ENCODE results near the gene CACNG7. TPM values are rescaled to one million over a fixed set of nuclear protein-coding genes. Genes with fewer than 3 reads are reported as not detected.

CACNG7 gene
- total and polyA plus RNA-seq, 4 donors, result not detected

GRCh38 chr19:53905787-53906186, 3.3 kb upstream of the CACNG7 start:
- H3K36me3 ChIP-seq (ENCODE audit: control insufficient read depth in 4 of 4, insufficient read depth in 3 of 4, low read depth in 1 of 4, low read length in 3 of 4), result no peaks in the 10 kb centered on the region
- H3K27ac ChIP-seq (ENCODE audit: low read depth in 1 of 2, low read length in 2 of 2), result no peak overlapping the region
- no peak overlapping the region for H3K9ac ChIP-seq (ENCODE audit: low read depth in 1 of 2, low read length in 2 of 2)
- no peaks in the 10 kb centered on the region for H3K9me3 ChIP-seq (ENCODE audit: control insufficient read depth in 4 of 4, low read length in 3 of 4)
- no peak overlapping the region for H3K4me3 ChIP-seq (ENCODE audit: low read depth in 1 of 3, low read length in 3 of 3)
- no peaks in the 10 kb centered on the region for H3K4me1 ChIP-seq (ENCODE audit: control insufficient read depth in 4 of 4, insufficient read depth in 4 of 4, low read length in 3 of 4)
- DNase-seq (ENCODE audit: low spot score), result no peak
- TF ChIP-seq HNF4G (IDR thresholded peaks at IDR 0.05), result no peak
- no peak for TF ChIP-seq GABPA (IDR thresholded peaks at IDR 0.05 in 1 of 2, conservative IDR thresholded peaks at IDR 0.05 in 1 of 2)
- TF ChIP-seq, protein P1, sequence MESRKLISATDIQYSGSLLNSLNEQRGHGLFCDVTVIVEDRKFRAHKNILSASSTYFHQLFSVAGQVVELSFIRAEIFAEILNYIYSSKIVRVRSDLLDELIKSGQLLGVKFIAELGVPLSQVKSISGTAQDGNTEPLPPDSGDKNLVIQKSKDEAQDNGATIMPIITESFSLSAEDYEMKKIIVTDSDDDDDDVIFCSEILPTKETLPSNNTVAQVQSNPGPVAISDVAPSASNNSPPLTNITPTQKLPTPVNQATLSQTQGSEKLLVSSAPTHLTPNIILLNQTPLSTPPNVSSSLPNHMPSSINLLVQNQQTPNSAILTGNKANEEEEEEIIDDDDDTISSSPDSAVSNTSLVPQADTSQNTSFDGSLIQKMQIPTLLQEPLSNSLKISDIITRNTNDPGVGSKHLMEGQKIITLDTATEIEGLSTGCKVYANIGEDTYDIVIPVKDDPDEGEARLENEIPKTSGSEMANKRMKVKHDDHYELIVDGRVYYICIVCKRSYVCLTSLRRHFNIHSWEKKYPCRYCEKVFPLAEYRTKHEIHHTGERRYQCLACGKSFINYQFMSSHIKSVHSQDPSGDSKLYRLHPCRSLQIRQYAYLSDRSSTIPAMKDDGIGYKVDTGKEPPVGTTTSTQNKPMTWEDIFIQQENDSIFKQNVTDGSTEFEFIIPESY (IDR thresholded peaks at IDR 0.05), result no peak
- WGBS, result 78% methylated on average over 1 of the region's 1 CpG
- H3K27me3 ChIP-seq (ENCODE audit: control insufficient read depth in 4 of 4, insufficient read depth in 4 of 4, low read length in 3 of 4), result peaks cover 6 to 21% (median 9%) of the 10 kb centered on the region in 4 donors

- Histone ChIP-seq H3K9me3 (ENCODE audit: control insufficient read depth in 4 of 4, low read length in 3 of 4) (no peaks in the 10 kb centered on the region), H3K27ac (ENCODE audit: low read depth in 1 of 2, low read length in 2 of 2) (no peak overlapping the region), H3K27me3 (ENCODE audit: control insufficient read depth in 4 of 4, insufficient read depth in 4 of 4, low read length in 3 of 4) (peaks cover 6 to 21% (median 9%) of the 10 kb centered on the region in 4 donors), H3K4me3 (ENCODE audit: low read depth in 1 of 3, low read length in 3 of 3) (no peak overlapping the region), H3K4me1 (ENCODE audit: control insufficient read depth in 4 of 4, insufficient read depth in 4 of 4, low read length in 3 of 4) (no peaks in the 10 kb centered on the region), H3K36me3 (ENCODE audit: control insufficient read depth in 4 of 4, insufficient read depth in 3 of 4, low read depth in 1 of 4, low read length in 3 of 4) (no peaks in the 10 kb centered on the region), H3K9ac (ENCODE audit: low read depth in 1 of 2, low read length in 2 of 2) (no peak overlapping the region)
- DNase-seq (ENCODE audit: low spot score), result peak; percentile 65
- TF ChIP-seq RAD21 (IDR thresholded peaks at IDR 0.05) (peak; percentile 32 to 70), YY1 (IDR thresholded peaks at IDR 0.05) (no peak), EGR1 (IDR thresholded peaks at IDR 0.05; ENCODE audit: low read depth in 2 of 2) (no peak)
- TF ChIP-seq, protein P2, sequence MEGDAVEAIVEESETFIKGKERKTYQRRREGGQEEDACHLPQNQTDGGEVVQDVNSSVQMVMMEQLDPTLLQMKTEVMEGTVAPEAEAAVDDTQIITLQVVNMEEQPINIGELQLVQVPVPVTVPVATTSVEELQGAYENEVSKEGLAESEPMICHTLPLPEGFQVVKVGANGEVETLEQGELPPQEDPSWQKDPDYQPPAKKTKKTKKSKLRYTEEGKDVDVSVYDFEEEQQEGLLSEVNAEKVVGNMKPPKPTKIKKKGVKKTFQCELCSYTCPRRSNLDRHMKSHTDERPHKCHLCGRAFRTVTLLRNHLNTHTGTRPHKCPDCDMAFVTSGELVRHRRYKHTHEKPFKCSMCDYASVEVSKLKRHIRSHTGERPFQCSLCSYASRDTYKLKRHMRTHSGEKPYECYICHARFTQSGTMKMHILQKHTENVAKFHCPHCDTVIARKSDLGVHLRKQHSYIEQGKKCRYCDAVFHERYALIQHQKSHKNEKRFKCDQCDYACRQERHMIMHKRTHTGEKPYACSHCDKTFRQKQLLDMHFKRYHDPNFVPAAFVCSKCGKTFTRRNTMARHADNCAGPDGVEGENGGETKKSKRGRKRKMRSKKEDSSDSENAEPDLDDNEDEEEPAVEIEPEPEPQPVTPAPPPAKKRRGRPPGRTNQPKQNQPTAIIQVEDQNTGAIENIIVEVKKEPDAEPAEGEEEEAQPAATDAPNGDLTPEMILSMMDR (IDR thresholded peaks at IDR 0.05; ENCODE audit: low read depth, low read length, missing input control), result peak; percentile 68
- TF ChIP-seq, protein P1 (IDR thresholded peaks at IDR 0.05), result no peak
- WGBS, result 15% methylated on average over 48 of the region's 48 CpGs
These were observed 2.6 kb upstream of the CACNG7 start for GRCh38 chr19:53906211-53907192.

DNA sequence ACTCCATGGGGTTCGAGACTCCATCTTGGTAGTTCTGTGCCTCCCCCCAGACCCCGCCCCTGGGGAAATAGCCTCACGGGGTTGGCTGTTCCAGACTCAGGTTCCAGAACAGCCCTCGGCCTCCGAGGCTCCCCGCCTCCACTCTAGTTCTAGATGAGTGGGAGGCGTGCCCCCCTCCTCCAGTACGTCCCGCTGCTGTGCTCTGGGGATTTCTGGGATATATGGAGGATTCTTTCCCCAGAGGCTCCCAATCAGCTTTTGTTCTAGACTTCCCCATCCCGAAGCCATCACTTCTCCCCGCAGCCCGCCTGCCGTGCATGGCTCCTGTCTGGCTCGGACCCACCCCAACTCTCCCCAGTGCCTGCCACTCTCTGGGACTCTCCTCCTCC, 1.9 kb upstream of the CACNG7 start:
- WGBS, result 34% methylated on average over 14 of the region's 14 CpGs
- no peak overlapping the region for H3K4me3 ChIP-seq (ENCODE audit: low read depth in 1 of 3, low read length in 3 of 3)
- no peaks in the 10 kb centered on the region for H3K9me3 ChIP-seq (ENCODE audit: control insufficient read depth in 4 of 4, low read length in 3 of 4)
- no peaks in the 10 kb centered on the region for H3K36me3 ChIP-seq (ENCODE audit: control insufficient read depth in 4 of 4, insufficient read depth in 3 of 4, low read depth in 1 of 4, low read length in 3 of 4)
- no peak for DNase-seq (ENCODE audit: low spot score)
- H3K27me3 ChIP-seq (ENCODE audit: control insufficient read depth in 4 of 4, insufficient read depth in 4 of 4, low read length in 3 of 4), result peaks cover 6 to 21% (median 9%) of the 10 kb centered on the region in 4 donors
- H3K27ac ChIP-seq (ENCODE audit: low read depth in 1 of 2, low read length in 2 of 2), result no peak overlapping the region
- H3K9ac ChIP-seq (ENCODE audit: low read depth in 1 of 2, low read length in 2 of 2), result no peak overlapping the region
- no peaks in the 10 kb centered on the region for H3K4me1 ChIP-seq (ENCODE audit: control insufficient read depth in 4 of 4, insufficient read depth in 4 of 4, low read length in 3 of 4)
- TF ChIP-seq, protein P3, sequence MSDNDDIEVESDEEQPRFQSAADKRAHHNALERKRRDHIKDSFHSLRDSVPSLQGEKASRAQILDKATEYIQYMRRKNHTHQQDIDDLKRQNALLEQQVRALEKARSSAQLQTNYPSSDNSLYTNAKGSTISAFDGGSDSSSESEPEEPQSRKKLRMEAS (IDR thresholded peaks at IDR 0.05), result no peak
- TF ChIP-seq JUND (IDR thresholded peaks at IDR 0.05) (no peak), RXRA (IDR thresholded peaks at IDR 0.05) (no peak), HNF4G (IDR thresholded peaks at IDR 0.05) (no peak), HNF4A (conservative IDR thresholded peaks at IDR 0.05) (no peak), FOXA1 (IDR thresholded peaks at IDR 0.05) (no peak), SP1 (IDR thresholded peaks at IDR 0.05) (no peak)
- TF ChIP-seq, protein P1 (IDR thresholded peaks at IDR 0.05), result no peak
- TF ChIP-seq, protein P2 (IDR thresholded peaks at IDR 0.05; ENCODE audit: low read depth, low read length, missing input control), result no peak
